HG03196 (cell line): ENCODE results near the gene ZNF207.
A peak's percentile ranks its signal among the peaks of the same experiment; 100 is the strongest.
"Not testable (repeated sequence)": the region's sequence is repeated elsewhere in the genome, so short reads cannot be mapped to it uniquely, and the experiment has no call there.

Source experiments
- ATAC-seq: cut with Tn5 transposase; IDR thresholded peaks from one replicate; pipeline ENCODE4 v1.9.1; 2021; ENCODE audit not compliant: unreplicated experiment

The ZNF207 gene

GRCh38 chr17:32349854-32350665 is at the start of gene ZNF207:
ZNF207 (plus strand) TSS chr17:32350157; CDS start chr17:32350286, 129 bp downstream.
- ATAC-seq, result peak; percentile 91

GRCh38 chr17:32302037-32302436 is 47.9 kb upstream of the ZNF207 start:
- no peak for ATAC-seq

- no peak for ATAC-seq
Observed at GRCh38 chr17:32302860-32303649, 46.9 kb upstream of the ZNF207 start.

GRCh38 chr17:32303781-32304288 is 46.1 kb upstream of the ZNF207 start:
- no peak for ATAC-seq

GRCh38 chr17:32305049-32305448 is 44.9 kb upstream of the ZNF207 start:
- no peak for ATAC-seq

- no peak for ATAC-seq
Observed at GRCh38 chr17:32307658-32308057, 42.3 kb upstream of the ZNF207 start.

- no peak for ATAC-seq
Observed at GRCh38 chr17:32311028-32311536, 38.9 kb upstream of the ZNF207 start.

- no peak for ATAC-seq
Observed at GRCh38 chr17:32314636-32315035, 35.3 kb upstream of the ZNF207 start.

GRCh38 chr17:32315171-32315570 is 34.8 kb upstream of the ZNF207 start:
- no peak for ATAC-seq

GRCh38 chr17:32316653-32317052 is 33.3 kb upstream of the ZNF207 start:
- not testable (repeated sequence) for ATAC-seq

- no peak for ATAC-seq
Observed at GRCh38 chr17:32317353-32317752, 32.6 kb upstream of the ZNF207 start.

- no peak for ATAC-seq
Observed at GRCh38 chr17:32318071-32318470, 31.9 kb upstream of the ZNF207 start.

- ATAC-seq, result no peak
Observed at GRCh38 chr17:32319548-32319905, 30.4 kb upstream of the ZNF207 start.

GRCh38 chr17:32320080-32320479 is 29.9 kb upstream of the ZNF207 start:
- ATAC-seq, result not testable (repeated sequence)

GRCh38 chr17:32320847-32321246 is 29.1 kb upstream of the ZNF207 start:
- no peak for ATAC-seq

- no peak for ATAC-seq
Observed at GRCh38 chr17:32323046-32323445, 26.9 kb upstream of the ZNF207 start.

- no peak for ATAC-seq
Observed at GRCh38 chr17:32323811-32324491, 26.0 kb upstream of the ZNF207 start.

GRCh38 chr17:32327911-32328310 is 22.0 kb upstream of the ZNF207 start:
- no peak for ATAC-seq

GRCh38 chr17:32330147-32330546 is 19.8 kb upstream of the ZNF207 start:
- ATAC-seq, result no peak

GRCh38 chr17:32331243-32332040 is 18.5 kb upstream of the ZNF207 start:
- ATAC-seq, result no peak
